ENCODE data around the gene SEMA5B.

SEMA5B gene

GRCh38 chr3:122915300-122916055, 112.1 kb downstream of the SEMA5B start:
- Histone ChIP-seq H3K79me2 (ENCODE audit: insufficient read depth, low read depth) (no peaks in the 10 kb centered on the region), H3K9ac (no peak overlapping the region), H2AFZ (ENCODE audit: low read depth) (peak overlapping the region; percentile 6; the same call in 1 of the 2 replicates), H3K27me3 (ENCODE audit: insufficient read depth, low read depth) (no peaks in the 10 kb centered on the region), H3K4me1 (ENCODE audit: low read depth, poor library complexity, severe bottlenecking) (peaks cover 20% of the 10 kb centered on the region), H3K36me3 (ENCODE audit: insufficient read depth) (no peaks in the 10 kb centered on the region), H3K4me2 (no peak overlapping the region), H3K27ac (no peak overlapping the region), H4K20me1 (ENCODE audit: insufficient read depth) (no peaks in the 10 kb centered on the region), H3K4me3 (IDR thresholded peaks at IDR 0.05; ENCODE audit: insufficient read depth, low read depth, low read length) (no peak overlapping the region)
- TF ChIP-seq CTCF (conservative IDR thresholded peaks at IDR 0.05; ENCODE audit: low read depth, low read length): no peak

- H4K20me1 ChIP-seq (ENCODE audit: insufficient read depth): no peaks in the 10 kb centered on the region
- no peak for TF ChIP-seq CTCF (conservative IDR thresholded peaks at IDR 0.05; ENCODE audit: low read depth, low read length)
- no peaks in the 10 kb centered on the region for H3K36me3 ChIP-seq (ENCODE audit: insufficient read depth)
- H3K4me1 ChIP-seq (ENCODE audit: low read depth, poor library complexity, severe bottlenecking): peaks cover 20% of the 10 kb centered on the region
- H3K27ac ChIP-seq: no peak overlapping the region
- no peak overlapping the region for H3K9ac ChIP-seq
- H2AFZ ChIP-seq (ENCODE audit: low read depth): no peak overlapping the region
- H3K4me3 ChIP-seq (IDR thresholded peaks at IDR 0.05; ENCODE audit: insufficient read depth, low read depth, low read length): no peak overlapping the region
- no peaks in the 10 kb centered on the region for H3K79me2 ChIP-seq (ENCODE audit: insufficient read depth, low read depth)
- H3K27me3 ChIP-seq (ENCODE audit: insufficient read depth, low read depth): no peaks in the 10 kb centered on the region
- H3K4me2 ChIP-seq: no peak overlapping the region
Measured at GRCh38 chr3:122913539-122914100, 113.9 kb downstream of the SEMA5B start.

GRCh38 chr3:122912772-122913538, 114.6 kb downstream of the SEMA5B start:
- TF ChIP-seq CTCF (conservative IDR thresholded peaks at IDR 0.05; ENCODE audit: low read depth, low read length): no peak
- H4K20me1 ChIP-seq (ENCODE audit: insufficient read depth): no peaks in the 10 kb centered on the region
- H3K36me3 ChIP-seq (ENCODE audit: insufficient read depth): no peaks in the 10 kb centered on the region
- peaks cover 20% of the 10 kb centered on the region for H3K4me1 ChIP-seq (ENCODE audit: low read depth, poor library complexity, severe bottlenecking)
- H3K27me3 ChIP-seq (ENCODE audit: insufficient read depth, low read depth): no peaks in the 10 kb centered on the region
- no peak overlapping the region for H3K4me2 ChIP-seq
- no peak overlapping the region for H3K9ac ChIP-seq
- H2AFZ ChIP-seq (ENCODE audit: low read depth): no peak overlapping the region
- no peak overlapping the region for H3K4me3 ChIP-seq (IDR thresholded peaks at IDR 0.05; ENCODE audit: insufficient read depth, low read depth, low read length)
- no peaks in the 10 kb centered on the region for H3K79me2 ChIP-seq (ENCODE audit: insufficient read depth, low read depth)
- no peak overlapping the region for H3K27ac ChIP-seq

- TF ChIP-seq CTCF (conservative IDR thresholded peaks at IDR 0.05; ENCODE audit: low read depth, low read length): no peak
- no peak overlapping the region for H2AFZ ChIP-seq (ENCODE audit: low read depth)
- no peak overlapping the region for H3K4me2 ChIP-seq
- H3K27me3 ChIP-seq (ENCODE audit: insufficient read depth, low read depth): no peaks in the 10 kb centered on the region
- no peak overlapping the region for H3K4me3 ChIP-seq (IDR thresholded peaks at IDR 0.05; ENCODE audit: insufficient read depth, low read depth, low read length)
- H3K36me3 ChIP-seq (ENCODE audit: insufficient read depth): no peaks in the 10 kb centered on the region
- no peak overlapping the region for H3K27ac ChIP-seq
- H3K79me2 ChIP-seq (ENCODE audit: insufficient read depth, low read depth): no peaks in the 10 kb centered on the region
- peaks cover 20% of the 10 kb centered on the region for H3K4me1 ChIP-seq (ENCODE audit: low read depth, poor library complexity, severe bottlenecking)
- H4K20me1 ChIP-seq (ENCODE audit: insufficient read depth): no peaks in the 10 kb centered on the region
- H3K9ac ChIP-seq: no peak overlapping the region
Measured at GRCh38 chr3:122911901-122912300, 115.7 kb downstream of the SEMA5B start.

Measured in KMS-11 (cell line).